Measurements from ENCODE around the gene HELZ.
"Not testable (repeated sequence)": the region's sequence is repeated elsewhere in the genome, so short reads cannot be mapped to it uniquely, and the experiment has no call there.

The HELZ gene

DNA sequence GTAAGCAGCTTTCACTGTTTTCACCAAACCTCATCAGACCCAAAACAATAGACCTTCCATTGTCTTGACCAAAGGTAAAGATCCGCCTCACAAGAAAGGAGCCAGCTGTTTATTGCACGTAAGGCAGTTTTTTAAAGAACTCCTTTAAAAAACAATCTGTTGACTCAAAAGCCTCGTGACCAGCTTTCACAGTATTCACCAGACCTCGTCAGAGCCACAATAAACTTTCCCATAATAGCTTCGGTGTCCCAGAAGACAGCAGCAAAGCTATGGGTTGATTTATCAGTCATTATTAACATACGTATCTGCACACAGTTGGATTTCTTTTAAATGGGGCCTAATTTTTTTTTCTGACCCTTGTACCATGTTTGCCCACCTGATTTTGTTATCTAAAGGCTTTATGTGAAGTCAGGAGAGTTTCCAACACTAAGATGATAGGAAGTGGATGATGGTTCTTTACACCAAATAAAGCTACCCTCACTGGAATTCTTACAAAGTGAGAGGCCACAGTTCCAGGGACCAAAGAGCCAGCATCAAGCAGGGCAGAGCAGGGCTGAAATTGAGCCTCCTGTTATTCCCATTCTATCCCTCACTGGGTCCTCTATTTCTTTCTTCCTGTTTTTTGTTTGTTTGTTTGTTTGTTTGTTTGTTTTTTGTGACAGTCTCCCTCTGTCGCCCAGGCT lies 17.6 kb upstream of the HELZ start:
- DNase-seq, result no peak

DNA sequence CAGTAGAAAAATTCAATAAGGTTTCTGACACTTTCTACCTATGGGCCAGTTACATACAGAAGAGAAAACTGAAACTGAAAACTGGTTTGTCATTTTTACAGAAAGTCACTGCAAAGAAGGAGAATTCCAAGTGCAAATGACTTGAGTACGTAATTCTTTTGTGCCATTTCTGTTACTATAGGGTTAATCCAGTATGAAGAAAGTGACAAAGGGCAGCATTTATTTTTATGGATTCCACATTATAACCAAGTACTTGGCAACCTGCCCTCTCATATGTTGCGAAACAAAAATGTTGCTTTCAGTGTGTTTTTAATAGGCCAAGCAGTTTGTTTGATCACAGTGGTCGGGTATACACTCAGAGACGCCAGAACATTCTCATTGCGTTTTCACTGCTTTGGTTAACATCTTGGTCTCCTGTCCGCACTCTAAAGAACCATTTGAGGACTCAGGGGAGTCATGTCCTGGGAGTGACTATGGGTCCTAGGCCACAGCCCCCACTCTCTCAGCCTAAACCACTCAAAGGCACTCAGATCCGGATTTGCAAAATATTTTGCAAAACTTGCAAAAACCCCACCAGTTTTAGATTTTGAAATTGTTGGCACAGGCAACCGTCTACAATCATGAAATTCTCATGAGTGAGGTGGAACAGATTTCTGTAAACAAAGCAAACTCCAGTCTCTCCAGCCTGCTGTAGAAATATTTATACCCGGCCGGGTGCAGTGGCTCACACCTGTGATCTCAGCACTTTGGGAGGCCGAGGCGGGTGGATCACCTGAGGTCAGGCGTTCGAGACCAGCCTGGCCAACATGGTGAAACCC lies 15.4 kb upstream of the HELZ start:
- DNase-seq, result no peak

DNA sequence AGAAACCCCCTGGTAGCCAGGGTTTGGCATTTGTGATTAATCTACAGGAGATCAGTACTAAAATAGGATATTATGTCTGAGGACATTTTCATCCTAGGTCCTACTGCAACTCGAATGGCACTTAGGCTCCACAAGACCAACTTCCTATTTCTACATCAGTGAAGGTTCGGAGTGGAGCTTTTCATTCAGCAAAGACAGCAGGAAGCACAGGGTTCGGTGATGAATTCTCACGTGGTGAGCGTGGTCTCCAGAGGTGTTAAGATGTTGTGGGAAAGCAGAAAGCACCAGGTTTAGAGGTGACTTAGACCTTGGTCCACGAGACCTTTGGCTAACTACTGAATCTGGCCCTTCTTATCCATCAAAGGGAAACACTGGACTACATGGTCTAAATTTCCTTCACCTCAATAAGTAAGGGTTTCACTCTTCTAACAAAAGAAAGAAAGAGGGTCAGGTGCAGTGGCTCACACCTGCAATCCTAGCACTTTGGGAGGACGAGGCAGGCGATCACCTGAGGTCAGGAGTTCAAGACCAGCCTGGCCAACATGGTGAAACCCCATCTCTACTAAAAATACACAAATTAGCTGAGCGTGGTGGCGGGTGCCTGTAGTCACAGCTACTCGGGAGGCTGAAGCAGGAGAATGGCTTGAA lies 13.9 kb upstream of the HELZ start:
- no peak for DNase-seq

DNA sequence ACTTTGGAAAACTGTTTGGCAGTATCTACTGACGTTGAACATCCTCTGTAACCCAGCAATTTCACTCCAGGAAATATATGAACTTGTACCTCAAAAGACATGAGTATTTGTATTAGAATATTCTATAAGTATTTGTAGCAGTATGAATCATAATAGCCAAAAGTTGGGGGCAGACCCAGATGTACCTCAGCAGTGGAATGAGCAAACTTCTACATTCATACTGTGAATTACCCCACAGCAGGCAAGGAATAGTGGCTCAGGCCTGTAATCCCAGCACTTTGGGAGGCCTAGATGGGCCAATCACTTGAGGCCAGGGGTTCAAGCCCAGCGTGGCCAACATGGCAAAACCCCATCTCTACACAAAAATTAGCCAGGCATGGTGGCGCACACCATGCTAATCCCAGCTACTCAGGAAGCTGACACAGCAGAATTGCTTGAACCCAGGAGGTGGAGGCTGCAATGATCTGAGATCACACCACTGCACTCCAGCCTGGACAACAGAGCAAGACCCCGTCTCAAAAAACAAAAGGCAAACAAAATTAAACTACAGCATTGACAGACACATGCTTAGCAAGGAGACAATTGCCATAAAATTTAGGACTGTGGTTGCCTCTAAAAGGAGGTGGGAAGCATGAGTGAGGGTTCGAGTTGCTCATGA lies 11.2 kb upstream of the HELZ start:
- DNase-seq, result no peak

DNA sequence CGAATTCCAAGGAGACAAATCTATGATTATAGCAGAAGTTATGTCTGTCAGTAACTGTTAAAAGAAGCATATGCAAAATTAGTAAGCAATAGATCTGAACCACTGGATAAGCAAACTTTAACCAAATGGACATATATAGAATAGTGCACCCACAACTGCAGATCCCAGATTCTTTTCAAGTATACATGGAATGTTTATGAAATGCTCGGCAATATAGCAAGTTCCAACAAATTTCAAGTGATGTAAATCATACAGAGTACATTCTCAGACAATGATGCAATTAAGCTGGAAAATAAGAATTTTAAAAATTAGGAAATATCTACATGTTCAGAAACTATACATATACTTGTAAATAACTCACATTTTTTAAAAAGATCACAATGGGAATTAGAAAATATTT lies 8.4 kb upstream of the HELZ start:
- no peak for DNase-seq

DNA sequence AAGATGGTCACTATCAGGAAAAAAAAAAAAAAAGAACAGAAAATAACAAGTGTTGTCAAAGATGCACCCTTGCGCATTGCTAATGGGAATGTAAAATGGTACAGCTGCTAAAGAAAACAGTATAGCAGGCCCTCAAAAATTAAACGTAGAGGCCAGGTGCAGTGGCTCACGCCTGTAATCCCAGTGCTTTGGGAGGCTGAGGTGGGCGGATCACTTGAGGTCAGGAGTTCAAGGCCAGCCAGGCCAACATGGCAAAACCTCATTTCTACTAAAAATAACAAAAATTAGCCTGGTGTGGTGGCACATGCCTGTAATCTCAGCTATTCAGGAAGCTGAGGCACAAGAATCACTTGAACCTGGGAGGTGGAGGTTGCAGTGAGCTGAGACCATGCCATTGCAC lies 6.6 kb upstream of the HELZ start:
- DNase-seq, result not testable (repeated sequence)

DNA sequence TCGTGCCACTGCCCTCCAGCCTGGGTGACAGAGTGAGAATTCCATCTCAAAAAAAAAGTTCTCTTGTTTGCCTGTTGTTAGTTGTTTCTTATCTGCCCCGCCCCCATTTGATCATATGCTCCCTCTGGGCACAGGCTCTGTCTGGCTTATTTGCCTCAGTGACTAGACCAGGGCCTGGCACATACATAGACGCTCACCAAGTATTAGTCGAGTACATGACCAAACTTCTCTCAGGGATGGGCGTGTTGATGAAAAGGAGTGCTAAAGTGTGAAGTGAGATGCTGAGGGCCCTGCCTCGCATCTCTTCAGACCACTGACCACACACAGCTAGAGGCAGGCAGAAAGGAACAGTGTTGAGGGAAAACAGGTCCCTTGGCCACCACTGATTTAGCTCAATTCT lies 3.3 kb upstream of the HELZ start:
- DNase-seq, result no peak

DNA sequence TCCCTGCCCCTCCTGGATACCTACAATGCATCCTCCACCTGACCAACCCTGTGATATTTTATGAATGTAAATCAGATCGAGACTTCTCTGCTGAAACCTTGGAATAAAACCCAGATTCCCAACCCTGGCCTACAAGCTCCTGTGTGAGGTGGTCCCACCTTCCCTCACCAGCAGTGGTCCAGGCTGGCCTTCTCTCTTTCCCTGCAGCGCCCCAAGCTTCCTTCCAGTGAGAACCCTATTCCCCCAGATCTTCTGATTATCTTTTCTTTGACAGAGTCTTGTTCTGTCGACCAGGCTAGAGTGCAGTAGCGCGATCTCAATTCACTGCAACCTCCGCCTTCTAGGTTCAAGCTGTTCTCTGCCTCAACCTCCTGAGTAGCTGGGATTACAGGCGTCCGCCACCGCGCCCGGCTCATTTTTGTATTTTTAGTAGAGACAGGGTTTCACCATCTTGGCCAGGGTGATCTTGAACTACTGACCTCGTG lies 2.5 kb upstream of the HELZ start:
- no peak for DNase-seq

DNA sequence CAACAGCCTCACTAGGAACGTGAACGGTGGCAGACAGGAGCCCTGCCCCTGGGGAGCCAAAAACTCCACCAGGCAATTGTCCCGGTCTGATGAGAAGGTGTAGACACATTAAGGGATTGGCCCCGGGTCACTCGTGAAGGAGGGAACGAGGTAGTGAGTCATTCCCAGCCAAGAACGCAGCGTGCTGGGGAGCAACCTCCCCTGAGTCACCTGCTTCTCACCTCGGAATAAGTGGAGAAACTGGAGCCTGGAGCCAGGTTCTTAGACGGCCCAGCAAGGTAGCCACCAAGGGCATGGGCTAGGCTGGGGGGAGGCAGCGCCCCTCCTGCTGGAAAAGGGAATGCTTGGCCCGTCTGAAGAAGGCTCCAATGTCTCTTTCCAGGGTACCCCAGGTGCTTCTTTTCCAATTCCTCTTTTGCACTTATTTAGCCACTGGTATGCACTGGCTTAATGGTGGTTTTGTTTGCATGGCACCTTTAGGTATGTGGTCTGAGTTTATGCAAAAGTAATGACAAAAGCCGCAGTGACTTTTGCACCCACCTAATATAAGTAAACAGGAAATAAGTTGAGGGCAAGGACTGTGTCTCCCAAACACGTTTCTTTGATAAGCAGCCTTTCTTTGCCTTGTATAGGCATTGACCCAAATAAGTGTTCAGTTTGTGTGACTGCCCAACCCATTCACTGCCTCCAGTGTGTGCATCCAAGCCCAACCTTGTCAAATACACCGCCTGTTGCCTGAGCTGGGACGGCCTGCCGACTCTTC lies 1.8 kb upstream of the HELZ start:
- no peak for DNase-seq

DNA sequence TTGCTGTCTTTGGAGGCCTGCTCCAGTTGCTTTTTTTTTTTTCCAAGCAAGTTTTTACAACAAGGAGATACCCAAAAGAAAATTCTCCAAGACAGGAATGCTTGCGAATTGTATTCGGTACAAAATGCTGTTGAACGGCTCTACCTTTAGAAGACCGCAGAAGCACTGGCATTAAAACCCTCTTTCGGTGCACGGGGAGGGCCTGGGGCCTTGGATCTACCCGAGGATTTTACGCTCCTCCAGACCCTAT lies 1.3 kb upstream of the HELZ start:
- no peak for DNase-seq

DNA sequence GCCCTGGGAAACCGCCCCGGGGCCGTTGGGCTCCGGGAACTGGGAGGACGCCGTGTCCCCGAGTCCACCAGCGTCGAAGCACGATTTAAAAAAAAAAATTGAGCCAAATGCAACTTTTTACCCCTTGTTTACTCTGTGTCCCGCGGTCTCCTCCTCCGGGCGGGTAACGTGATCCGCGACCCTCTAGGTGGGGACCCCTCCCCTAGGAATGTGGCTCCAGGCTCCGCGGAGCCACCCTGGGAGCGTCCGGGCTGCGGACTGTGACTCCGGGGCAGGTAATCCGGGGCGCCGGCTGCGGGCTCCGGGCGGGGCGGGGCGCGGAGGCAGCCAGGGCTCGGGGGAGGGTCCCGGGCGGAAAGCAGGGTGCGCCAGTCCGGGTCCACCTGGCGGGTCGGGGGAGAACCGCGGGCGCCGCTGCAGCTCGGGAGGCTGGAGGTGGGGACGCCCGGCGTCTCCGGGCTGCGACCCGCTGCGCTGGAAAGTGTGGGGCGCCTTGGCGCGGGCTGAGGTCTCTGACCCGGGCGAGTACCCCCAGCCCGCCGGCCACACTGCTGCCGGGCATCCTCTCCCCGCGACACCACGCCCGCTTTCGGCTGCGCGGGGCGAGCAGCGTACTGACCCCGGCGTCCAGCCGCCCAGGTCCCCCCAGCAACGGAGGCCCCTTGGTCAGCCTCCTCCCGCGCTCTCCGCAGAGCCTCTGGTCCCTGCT lies 852 bp upstream of the HELZ start:
- DNase-seq, result peak; percentile 23

DNA sequence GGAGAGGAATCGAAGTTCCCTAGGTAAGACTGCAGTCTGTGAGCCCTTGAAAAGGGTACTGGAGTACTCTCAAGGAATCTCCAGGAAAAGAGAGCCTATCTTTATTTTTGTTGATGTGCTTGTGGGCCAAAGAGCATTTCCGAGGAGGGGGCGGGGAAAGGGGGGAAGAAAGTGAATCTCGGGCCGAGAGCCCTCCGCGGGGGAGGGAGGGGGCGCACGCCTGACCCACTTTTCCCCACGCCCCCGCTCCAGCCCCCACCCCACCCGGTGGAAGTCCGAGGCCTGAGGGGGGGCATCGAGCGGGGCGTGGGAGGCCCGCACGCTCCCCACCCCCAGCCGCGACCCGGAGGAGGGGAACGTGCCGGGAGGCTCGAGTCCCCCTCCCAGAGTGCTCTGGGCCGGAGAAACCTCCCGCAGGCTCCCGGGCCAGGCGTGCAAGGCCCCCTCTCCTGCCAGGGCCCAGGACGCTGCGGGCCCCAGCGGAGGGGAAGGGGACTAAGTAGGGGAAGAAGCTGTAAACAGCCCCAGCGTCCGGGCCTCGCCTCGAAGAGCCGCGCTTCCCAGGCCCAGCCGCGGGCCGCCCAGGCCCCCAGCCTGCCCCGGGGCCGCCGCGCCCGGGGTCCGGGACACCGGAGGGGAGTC lies 444 bp downstream of the HELZ start:
- DNase-seq, result no peak

DNA sequence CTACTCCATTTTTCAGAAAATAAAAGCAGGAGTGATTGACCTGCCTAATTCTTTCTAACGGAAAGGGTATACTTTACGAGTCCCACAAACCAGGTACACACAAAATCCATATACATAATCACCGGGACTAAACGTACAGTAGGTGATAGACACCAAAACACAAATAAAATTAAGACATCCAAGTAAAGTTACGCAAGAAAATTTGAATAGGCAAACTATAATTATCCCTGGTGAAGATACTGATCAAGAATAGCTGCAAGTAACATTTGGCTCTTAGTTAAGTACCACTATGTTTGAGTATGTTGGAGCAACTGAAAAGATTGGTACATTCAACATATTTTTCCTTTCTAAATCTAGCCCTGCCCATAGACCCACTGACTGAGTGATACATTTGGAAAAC lies 1.7 kb downstream of the HELZ start:
- DNase-seq, result no peak

DNA sequence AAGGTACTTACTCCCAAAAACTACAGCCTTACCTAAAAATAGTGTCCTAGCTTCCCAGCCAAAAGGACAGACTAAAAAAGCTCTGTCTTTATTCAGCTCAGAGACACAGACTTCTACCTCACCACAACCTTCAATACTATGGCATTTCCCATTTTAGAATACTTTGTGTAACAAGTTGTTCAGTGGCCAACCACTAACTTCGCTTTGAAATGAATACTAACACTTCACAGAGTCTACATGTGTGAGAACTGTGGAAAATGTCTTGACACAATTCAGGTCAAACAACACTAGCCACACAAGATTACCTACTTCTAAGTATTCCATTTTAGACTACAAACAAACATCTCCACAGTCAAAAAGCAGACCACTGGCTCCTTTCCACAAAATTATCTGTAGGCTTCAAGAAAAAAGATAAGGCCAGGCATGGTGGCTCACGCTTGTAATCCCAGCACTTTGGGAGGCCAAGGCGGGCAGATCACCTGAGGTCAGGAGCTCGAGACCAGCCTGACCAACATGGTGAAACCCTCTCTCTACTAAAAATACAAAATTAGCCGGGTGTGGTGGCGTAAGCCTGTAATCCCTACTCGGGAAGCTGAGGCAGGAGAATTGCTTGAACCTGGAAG lies 3.2 kb downstream of the HELZ start:
- DNase-seq, result no peak

DNA sequence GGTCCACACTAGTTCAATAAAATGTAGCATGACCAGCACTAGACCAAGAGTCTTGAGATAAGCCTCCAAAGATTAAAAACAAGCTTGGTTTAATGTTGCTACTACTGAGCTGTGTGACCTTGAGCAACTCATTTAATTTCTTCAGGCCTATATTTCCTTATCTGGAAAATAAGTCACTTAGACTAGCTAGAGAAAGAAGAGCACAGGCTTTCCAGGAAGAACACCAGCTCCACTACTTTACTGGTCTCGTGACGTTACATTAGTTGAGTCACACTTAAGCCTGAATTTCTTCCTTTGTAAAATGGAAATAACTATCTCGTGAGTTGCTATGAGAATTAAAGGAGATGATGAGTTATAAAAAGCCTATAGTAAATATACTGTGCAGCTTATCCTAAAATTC lies 5.4 kb downstream of the HELZ start:
- DNase-seq, result no peak

DNA sequence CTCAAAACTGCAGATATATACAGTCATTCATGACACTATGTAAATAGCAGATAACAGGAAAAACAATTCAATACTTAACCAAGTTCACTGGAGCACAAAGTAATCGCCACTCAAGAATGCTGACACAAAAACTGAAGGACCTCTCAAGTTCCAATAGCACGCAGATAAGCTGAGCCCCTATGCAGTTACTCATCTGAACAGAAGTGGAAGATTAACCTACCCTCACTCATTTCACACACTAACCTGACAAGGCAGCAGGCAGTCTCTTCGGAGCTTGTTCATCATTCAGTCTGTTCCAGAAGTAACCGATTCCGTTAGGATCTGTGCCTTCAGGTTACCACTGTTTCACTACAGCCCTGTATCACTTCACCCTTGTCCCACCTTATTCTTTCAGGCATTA lies 6.0 kb downstream of the HELZ start:
- no peak for DNase-seq

DNA sequence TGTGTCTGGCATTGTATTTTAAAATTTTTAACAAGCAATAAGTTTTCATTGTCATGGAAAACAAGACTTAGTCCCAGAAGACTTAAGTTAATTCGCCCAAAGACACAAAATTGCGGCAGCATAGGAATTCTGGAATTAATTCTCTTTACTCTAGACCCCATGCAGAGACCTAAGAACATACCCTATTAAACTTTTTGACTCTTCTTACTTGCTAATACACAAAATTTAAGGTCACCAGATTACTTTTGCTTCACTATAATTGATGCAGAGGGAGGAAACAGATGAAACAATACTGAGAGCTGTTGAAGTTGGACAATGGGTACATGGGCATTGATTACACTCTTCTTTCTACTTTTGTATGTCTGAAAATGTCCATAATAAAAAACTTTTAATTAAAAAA lies 12.6 kb downstream of the HELZ start:
- DNase-seq, result no peak

DNA sequence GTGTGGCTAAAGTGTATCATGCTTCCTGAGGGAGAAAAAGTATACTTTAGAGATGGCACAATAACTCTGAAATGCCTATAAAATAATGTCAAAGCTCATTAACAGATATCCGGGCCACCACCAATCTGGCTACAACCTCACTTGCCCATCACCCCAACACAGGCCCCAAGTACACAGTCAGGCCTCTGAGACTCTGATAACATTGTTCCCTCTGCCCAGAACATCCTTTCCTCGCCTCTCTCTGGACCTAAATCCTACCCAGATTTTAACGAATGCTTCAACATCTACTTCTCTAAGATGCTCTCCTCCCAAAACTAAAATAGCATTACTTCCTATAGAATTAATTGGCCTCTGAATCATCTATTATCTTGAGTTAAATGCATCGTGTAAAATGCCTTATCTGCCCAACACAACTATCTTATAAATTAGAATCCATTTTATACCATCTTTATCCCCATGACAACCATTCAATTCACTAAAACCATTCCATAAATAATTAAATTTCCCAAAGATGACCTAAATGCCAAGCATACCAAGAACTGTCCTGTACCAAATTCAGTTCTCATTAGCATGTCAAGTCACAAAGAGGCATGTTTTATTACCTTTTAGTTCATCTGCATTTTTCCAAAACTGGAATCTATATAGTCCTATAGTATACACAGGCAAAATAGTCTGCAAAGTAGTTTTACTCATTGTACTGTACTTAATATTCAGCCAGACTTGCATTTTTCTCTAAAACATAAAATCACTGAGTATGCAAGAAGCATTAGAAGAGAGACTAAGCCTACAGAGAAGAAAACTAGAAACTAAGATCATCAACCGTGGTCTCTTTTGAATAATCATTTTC lies 15.7 kb downstream of the HELZ start:
- no peak for DNase-seq

DNA sequence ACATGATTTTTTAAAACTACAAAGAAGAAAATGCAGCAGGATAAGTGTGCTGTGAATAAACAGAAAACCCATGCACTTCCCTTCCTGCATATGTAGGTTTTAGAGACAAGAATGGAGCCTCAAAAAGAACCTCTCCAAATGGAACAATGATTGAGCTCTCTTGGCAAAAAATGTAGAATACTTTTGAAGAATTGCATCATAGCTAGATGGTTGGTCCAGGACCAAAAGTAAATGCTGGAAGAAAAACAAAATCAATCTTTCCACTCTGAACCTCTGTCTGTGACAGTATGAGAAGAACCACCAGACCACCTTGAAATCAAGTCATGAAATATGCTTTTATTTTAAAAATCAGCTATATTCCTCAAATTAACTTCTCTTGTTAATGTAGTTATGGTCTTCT lies 17.5 kb downstream of the HELZ start:
- no peak for DNase-seq

DNA sequence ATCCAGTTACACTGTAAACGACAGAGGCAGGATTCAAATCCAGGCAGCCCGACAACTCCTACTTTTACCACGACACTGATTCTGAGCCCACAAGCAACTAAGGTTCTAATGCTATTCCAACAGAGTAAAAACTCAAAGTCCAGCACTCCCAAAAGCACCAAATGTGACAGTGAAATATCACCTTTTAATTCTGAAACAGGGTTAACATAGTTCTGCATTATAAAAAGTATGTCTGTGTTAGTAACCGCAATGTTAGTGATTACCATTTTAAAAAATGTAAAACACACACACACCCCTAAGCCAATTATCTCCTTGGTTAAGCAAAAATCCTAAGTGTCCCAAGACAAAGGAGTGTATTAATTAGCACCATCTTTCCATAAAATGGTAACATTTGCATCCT lies 19.7 kb downstream of the HELZ start:
- DNase-seq, result no peak
